NCI-H446 (cell line): ENCODE measurements around the gene LAMA5.
A peak's percentile ranks its signal among the peaks of the same experiment; 100 is the strongest.

Experiments
- DNase-seq, 2 experiments: peaks; one replicate each; lab custom pipeline; 2025; lab: John Stamatoyannopoulos, UW

Gene LAMA5

DNA sequence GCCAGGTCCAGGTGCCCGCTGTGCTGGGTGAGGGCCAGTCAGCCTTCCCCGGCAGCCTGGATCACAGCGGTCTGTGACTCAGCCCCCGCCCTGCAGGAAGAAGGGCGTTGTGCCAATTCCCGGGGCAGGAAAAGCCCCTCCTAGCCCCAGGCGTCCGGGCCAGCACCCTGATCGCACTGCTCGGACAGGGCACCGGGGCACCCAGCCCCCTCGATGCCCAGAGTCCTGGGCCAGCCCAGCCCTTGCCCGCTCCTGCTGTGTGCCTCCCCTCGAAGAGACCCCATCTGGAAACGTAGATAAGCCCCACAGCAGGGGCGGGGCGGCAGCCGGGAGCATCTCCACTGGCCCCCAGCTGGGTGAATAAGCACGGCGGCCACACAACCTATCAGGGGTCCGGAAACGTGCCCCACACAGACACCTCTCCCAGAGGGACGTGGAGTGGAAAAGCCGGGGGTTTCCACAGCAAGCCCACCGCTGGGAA lies 9.9 kb downstream of the LAMA5 start:
- DNase-seq: peak; percentile 29 to 78

DNA sequence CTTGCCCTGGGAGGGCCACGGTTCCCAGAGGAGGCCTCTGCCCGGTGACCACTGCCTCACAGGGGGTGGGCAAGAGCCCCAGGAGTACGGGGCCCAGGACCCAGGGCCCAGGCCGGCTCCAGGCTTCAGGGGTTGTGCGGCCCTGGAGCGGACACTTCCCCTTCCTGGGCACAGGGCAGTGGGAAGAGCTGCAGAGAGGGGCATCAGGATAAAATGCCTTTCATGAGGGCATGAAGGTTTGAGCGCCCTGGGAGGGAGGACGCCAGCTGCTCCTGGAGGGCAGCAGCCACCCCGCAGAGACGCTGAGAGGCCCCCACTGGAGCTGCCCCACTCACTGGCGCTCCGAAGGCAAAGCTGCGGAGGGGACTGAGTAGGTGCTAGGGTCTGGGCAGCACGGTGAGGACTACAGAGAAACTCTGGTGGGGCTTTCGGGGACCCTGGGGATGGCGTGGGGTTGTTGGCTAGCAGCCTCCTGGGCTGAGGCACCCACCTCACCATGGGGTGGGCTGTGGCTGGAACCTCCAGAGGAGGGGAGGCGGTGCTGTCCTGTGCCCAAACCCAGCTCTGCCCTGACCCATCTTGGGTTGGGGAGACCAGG lies 10.4 kb downstream of the LAMA5 start:
- peak in 1 of 2 experiments; percentile 43 for DNase-seq

DNA sequence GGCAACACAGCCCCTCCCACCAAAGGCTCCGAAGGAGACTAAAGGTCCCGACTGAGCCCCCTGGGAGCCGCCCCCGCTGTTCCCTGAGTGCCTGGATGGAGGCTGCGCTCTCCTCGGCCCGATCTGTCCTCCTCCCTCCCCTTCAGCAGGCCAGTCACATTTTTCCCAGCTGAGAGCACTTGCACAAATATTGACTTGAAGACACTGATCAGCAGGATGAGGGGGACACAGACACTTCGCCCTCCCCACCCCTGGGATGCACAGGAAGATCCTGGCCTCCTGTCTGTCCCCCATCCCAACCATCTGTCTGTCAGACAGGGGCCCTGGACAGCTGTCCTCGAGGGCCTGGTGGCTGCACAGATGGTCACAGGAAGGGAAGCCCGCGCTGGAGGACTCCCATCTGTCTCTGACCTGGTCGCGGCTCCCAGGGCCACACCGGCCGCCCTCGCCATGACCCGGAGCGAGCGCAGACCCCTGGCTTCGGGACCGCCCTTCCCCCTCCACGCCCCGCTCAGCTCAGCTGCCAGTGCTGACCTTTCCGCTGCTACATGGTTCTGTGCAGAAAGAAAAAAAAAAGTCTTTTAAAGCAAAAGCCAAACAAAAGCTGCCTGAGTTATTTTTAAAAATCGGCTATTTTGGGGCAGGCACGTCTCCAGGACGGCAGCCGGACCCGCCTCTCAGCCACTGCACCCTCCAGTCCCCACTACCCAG lies 11.1 kb downstream of the LAMA5 start:
- DNase-seq: peak in 1 of 2 experiments; percentile 78

DNA sequence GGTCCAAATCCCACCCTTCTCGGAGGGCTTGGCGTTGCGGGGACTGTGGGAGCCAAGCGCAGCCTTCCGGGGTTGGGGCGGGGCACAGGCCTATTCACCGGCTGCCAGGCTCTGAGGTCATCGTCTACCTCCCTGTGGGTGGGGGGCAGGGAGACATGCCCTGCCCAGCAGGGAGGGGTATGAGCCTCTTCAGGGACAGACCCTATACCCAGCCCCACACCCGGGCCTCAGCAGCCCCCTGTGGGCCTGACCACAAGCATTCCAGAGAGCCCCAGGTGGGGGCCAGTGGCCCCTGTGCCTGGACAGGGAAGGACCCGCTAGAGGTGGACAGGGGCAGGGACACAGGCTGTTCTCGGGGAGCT lies 11.6 kb downstream of the LAMA5 start:
- DNase-seq: peak; percentile 66 to 72

DNA sequence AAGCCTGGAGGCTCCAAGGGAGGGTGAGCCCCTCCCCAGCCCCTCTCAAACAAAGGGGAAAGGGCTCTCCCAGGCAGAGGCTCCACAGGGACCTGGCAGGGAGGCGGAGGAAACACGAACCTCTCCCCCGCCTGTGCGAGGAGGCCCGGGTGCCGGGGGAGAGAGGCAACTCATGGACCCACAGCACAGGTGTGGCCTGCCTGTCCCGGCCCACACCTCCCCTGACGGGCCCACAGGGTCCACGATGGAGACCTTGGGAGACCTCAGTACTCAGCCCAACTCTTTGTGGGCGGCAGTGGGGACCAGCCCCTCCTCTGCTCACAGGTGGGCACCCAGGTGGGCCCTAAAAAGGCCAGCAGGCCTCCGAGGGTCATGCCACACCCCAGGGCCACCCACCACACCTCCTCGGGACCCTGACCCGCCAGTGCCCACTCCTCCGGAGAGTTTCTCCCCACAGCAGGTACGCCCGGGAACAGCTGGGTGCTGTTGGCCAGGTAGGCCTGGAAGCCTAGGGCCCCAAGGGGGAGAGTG lies 12.2 kb downstream of the LAMA5 start:
- no peak for DNase-seq

DNA sequence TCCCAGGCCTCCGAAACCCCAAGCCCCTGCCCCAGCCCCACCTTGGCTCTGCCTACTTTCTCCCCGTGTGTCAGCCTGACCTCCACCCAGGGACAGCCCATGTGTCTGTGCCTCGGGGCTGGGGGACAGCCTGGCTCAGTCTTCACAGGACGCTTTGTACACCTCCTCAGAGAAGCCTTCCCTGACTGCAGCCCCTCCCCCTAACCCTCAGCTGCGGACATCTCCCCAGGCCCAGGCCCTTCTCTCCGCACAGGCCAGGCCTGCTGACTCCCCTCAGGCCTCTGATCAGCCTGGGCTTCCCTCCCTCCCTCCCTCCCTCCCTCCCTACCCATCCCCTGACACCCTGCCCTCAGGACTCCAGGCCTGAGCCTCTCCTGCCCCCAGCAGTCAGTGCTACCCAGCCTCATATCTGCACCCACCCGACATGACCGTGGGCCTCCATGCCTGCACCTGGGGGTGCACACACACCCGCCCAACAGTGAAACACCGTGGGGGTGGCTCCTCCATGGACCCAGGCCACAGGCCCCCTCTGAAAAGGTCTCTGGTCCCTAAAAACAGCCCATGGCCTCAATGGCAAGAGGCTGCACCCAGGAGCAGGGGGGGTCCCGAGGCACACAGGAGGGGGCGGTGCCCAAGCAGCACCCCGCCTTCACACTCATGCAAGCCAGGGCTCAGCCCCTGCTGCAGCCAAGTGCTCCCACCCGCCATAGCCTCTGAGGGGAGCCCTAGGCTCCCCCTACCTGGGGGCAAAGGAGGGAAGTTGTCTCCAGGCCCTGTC lies 12.9 kb downstream of the LAMA5 start:
- no peak for DNase-seq

GRCh38 chr20:62353289-62354030 lies 13.7 kb downstream of the LAMA5 start:
- DNase-seq: no peak

DNA sequence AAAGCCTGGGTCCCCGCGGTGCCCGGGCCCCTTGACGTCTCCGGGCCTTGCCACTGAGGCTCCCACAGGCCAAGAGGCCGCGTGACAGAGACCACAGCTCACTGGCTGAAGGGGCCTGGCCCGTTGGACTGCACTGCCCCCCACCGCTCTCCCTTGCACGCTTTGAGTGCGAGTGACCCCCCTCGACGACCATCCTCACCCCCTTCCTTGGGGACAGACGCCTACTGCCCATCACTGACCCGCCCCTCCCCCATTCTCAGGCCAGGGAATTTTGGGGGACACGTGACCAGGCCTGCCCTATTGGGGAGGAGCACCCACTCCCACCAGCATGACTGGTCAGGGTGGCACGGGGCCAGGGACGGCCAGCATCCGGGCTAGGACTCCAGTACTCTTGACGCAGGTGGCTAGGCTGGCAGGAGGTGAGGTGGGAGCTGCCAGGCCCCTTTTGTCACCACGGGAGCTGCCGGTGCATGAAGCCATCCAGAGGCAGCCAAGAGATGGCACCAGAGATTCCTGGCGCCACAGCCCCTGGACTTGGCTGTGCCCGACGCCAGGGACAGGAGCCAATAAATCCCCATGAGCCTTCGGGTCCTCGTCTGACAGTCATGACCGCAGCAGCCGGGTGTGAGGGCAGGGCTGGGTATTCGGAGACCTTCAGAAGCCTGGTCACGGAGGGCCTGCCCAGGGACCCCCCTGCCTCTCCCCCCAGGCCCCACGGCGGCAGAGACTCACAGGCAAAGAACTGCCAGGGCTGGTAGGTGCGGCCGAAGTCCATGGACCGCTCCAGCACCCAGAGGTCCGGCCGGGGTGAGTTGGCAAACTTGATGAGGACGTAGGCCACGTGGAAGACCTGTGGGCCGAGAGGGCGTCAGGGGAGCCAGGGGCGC lies 14.5 kb downstream of the LAMA5 start:
- DNase-seq: peak; percentile 80 to 97

DNA sequence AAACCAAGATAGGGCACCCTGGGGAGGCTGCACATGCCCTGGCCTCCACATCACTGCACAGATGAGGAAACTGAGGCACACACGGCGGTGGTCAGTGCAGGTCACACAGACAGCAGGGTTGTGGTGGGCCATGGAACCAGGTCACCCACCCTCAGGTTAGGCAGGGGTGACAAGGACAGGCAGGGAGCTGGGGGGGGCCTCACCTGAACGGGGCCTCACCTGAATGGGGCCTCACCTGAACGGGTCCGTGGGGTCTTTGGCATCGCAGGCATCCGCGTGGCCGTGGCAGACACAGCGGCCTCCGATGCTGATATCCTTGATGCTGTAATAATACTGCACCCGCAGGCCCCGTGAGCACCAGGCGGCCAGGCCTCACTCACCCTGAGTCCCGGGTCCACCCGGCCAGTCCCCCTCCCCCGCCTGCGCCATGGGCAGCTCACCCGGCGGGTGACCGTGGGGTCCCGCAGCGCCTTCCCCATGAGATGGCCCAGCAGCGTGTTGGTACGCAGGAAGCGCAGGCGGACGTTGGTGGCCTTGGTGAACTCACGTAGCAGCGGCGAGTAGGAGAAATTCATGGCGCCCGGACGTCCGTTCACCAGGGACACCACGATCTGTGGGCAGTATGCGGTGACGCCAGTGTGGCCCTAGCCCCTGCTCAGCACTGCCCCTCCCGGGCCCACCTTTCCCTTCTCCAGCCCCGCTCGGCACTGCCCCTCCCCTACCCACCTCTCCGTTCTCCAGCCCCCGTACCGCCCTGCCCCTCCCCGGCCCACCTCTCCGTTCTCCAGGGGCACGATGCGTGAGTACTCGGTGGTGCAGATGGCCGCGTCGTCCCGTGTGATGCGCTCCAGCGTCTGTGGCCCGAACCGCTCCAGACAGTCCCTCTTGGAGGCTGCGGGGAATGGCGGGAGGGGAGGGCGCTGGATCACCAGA lies 15.4 kb downstream of the LAMA5 start:
- no peak for DNase-seq

- no peak for DNase-seq
Measured at GRCh38 chr20:62350629-62351422, 16.3 kb downstream of the LAMA5 start.

DNA sequence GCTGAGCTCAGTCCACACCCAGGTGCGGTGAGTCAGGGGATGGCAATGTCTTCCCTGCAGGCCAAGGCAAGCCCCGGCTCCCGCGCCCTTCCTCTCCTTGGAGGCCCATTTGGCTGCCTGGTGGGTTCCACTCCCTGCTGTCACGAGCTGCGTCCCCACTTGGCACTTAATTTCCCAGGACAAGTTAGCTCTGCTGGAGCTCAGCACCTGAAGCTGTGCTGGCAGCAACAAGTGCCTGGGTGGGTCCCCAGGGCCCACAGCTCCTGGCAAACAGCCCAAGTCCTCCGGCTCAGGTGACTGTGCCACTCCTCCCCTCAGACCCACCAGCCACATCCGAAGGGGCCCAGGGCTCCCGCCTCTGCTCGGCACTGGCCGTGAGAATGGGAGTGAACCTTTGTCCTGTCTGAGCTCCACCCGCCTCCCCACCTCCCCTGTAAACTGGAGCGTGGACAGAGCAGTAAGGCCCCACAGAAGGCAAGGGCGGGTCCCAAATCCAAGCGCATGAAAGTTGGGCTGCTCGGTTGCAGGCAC lies 16.9 kb downstream of the LAMA5 start:
- DNase-seq: no peak

DNA sequence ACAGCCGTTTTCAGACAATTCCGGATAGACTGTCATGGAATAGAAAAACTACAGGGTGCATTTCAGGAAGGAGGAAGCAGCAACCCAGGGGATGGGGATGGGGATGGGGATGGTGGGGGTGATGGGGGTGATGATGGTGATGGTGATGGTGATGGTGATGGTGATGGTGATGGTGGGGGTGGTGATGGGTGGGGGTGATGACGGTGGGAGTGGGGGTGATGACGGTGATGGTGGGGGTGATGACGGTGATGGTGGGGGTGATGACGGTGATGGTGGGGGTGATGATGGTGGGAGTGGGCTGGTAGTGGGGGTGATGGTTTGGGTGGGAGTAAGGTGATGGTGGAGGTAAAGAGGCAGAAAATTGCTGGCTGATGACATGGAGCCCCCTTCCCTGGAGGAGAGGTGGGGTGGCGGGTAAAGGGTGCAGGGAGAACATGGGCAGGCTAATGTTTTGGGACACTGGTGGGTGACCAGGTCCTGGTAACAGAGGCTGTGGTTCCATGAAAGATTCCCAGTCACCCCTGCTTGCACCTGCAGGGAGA lies 17.5 kb downstream of the LAMA5 start:
- no peak for DNase-seq

- DNase-seq: no peak
Measured at GRCh38 chr20:62348604-62349003, 18.5 kb downstream of the LAMA5 start.

DNA sequence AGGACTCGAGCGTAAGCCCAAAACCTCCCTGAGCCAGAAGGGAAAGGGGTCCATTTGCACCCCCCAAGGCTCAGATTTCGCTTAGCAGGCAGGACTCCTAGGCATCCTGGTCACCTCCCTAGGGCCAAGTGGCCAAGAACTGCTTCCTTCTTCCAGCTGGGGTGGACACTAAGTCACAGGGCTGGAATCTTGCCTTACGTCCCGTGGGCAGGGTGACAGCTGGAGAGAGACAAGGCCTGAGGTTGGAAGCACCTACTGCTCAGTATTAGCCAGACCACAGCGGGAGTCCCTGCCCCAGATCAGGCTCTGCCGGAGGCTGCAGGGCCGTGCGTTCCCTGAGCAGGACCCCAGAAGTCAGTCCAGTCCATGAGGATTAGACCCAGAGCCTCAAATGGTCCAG lies 19.7 kb downstream of the LAMA5 start:
- no peak for DNase-seq

DNA sequence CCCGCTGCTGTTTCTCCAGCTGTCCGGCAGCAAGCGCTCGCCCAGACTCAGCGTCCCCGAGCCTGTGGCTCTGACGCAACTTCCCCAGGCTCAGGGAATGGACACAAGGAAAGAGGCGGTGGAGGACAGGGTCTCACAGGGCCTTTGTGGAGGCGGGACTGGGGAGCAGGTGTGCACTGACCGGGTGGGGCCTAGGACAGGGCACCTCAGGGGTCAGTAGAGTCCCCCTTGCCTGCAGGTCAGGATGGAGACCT lies 20.0 kb downstream of the LAMA5 start:
- DNase-seq: no peak

DNA sequence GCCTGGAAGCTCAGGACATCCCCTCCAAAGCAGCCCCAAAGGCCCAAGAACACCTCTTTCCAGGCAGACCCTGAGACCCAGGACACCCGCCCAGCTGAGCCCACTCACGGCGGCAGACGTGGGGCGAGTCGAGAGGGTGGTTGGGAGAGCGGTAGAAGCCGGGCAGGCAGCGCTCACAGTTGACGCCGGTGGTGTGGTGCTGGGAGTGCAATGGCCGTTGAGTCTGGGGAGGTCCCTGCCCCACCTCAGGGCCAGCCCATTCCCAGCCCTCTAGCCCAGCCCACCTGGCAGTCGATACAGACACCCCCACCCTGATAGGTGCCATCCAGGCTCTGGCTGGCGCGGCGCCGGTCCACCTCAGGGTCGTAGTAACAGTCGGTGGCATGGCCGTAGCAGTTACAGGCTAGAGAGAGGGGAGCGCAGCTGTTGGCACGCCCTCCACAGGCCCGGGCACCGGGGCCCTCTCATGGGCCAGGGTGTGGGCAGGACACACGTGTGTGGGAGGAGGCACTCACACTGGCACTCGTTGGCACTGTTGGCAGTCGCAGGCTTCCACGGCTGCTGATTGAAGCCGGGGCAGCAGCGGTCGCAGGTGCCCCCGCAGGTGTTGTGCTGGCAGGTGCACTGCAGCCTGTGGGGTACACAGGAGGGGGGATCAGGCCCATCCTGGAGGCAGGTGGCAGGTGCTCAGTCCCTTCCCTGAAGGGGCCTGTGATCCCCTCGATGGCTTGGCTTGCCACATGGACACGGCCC lies 20.5 kb downstream of the LAMA5 start:
- no peak for DNase-seq

- DNase-seq: no peak
Measured at GRCh38 chr20:62345681-62346370, 21.3 kb downstream of the LAMA5 start.
